Suprapubic skin (tissue), 4 donors: Measurements from ENCODE around the gene MCTP2.

ENCODE experiments used
- EP300 ChIP-seq: sonication (generic); formaldehyde crosslinking; IDR thresholded peaks from one replicate; pipeline ENCODE4 v1.6.1; 2017; ENCODE audit warnings: antibody characterized with exemption
- POLR2A ChIP-seq, 2 donors: fragments of 450-650 bp; IDR thresholded peaks; one replicate each; pipeline ENCODE4 v1.6.1; 2017; ENCODE audit warnings: antibody characterized with exemption in 2 of 2, mild to moderate bottlenecking in 2 of 2, moderate library complexity in 2 of 2
- POLR2AphosphoS5 ChIP-seq, 3 donors: sonication (generic); formaldehyde crosslinking; IDR thresholded peaks; one replicate each; pipeline ENCODE4 v1.6.1; 2017; ENCODE audit warnings: antibody characterized with exemption in 3 of 3
- TF ChIP-seq, protein P1 (sequence below), 2 donors: fragments of 200-600 bp in 1 of 2; fragments of 450-650 bp in 1 of 2; sonication (generic) in 1 of 2; IDR thresholded peaks; one replicate each; pipeline ENCODE4 v1.5.1; 2016 to 2019; ENCODE audit warnings: antibody characterized with exemption in 2 of 2, mild to moderate bottlenecking in 1 of 2, moderate library complexity in 1 of 2

DNA sequence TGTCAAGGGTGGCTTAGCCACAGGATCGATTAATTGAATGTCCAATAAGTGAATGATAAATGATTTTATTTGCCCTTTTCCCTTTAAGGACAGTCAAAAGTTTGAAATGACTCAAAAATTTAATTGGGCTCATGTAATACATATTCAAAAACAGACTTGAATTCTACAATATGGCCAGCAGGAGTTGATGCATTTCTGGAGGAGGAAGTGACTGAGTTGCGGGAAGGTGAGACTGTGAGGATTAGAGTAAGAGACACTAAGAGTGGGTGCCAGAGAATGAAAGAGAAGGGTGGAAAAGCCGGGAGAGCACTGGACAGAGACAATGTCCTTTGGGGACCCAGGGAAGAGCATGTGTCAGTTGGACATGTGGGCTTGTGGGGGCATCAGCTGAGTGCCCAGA is 83.3 kb downstream of the MCTP2 start:
- TF ChIP-seq, protein P1, sequence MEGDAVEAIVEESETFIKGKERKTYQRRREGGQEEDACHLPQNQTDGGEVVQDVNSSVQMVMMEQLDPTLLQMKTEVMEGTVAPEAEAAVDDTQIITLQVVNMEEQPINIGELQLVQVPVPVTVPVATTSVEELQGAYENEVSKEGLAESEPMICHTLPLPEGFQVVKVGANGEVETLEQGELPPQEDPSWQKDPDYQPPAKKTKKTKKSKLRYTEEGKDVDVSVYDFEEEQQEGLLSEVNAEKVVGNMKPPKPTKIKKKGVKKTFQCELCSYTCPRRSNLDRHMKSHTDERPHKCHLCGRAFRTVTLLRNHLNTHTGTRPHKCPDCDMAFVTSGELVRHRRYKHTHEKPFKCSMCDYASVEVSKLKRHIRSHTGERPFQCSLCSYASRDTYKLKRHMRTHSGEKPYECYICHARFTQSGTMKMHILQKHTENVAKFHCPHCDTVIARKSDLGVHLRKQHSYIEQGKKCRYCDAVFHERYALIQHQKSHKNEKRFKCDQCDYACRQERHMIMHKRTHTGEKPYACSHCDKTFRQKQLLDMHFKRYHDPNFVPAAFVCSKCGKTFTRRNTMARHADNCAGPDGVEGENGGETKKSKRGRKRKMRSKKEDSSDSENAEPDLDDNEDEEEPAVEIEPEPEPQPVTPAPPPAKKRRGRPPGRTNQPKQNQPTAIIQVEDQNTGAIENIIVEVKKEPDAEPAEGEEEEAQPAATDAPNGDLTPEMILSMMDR (IDR thresholded peaks at IDR 0.05), result no peak
- TF ChIP-seq POLR2A (IDR thresholded peaks at IDR 0.05) (no peak), EP300 (no peak), POLR2AphosphoS5 (IDR thresholded peaks at IDR 0.05) (no peak)
